VCaP (cell line): ENCODE results near the gene SYNPO2.

Experiments used
- H3K27ac ChIP-seq: fragments of 450-650 bp; 2 replicates; pipeline ENCODE4 v1.5.1; 2017
- TF ChIP-seq, protein P1 (sequence below): fragments of 450-650 bp; conservative IDR thresholded peaks from 2 replicates; pipeline ENCODE4 v1.5.1; 2017; ENCODE audit warnings: mild to moderate bottlenecking, moderate library complexity

SYNPO2 gene

GRCh38 chr4:119098306-119098705, 209.7 kb downstream of the SYNPO2 start:
- no peak overlapping the region for H3K27ac ChIP-seq
- TF ChIP-seq, protein P1, sequence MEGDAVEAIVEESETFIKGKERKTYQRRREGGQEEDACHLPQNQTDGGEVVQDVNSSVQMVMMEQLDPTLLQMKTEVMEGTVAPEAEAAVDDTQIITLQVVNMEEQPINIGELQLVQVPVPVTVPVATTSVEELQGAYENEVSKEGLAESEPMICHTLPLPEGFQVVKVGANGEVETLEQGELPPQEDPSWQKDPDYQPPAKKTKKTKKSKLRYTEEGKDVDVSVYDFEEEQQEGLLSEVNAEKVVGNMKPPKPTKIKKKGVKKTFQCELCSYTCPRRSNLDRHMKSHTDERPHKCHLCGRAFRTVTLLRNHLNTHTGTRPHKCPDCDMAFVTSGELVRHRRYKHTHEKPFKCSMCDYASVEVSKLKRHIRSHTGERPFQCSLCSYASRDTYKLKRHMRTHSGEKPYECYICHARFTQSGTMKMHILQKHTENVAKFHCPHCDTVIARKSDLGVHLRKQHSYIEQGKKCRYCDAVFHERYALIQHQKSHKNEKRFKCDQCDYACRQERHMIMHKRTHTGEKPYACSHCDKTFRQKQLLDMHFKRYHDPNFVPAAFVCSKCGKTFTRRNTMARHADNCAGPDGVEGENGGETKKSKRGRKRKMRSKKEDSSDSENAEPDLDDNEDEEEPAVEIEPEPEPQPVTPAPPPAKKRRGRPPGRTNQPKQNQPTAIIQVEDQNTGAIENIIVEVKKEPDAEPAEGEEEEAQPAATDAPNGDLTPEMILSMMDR, result no peak

- H3K27ac ChIP-seq, result no peak overlapping the region
- TF ChIP-seq, protein P1, result no peak
These were observed 210.7 kb downstream of the SYNPO2 start for GRCh38 chr4:119099227-119099810.

DNA sequence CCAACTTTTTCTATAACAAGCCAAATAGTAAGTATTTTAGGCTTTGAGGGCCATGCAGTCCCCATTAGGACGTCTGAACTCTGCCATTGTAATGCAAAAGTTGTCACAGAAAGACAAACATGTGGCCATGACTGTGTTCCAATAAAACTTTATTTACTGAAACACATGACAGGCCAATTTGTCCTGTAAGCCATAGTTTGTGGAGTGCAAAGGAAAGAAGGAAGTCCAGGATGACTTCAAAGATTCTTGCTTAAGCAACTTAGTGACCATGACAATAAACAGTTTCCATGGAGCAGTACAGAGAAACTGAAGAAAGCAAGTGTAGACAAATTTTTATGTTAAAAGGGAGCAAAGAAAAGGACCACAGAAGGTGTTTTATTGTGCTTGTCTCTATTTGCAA, 212.0 kb downstream of the SYNPO2 start:
- H3K27ac ChIP-seq, result no peak overlapping the region
- TF ChIP-seq, protein P1, result no peak

- TF ChIP-seq, protein P1, result no peak
- H3K27ac ChIP-seq, result no peak overlapping the region
These were observed 214.6 kb downstream of the SYNPO2 start for GRCh38 chr4:119103263-119103662.

DNA sequence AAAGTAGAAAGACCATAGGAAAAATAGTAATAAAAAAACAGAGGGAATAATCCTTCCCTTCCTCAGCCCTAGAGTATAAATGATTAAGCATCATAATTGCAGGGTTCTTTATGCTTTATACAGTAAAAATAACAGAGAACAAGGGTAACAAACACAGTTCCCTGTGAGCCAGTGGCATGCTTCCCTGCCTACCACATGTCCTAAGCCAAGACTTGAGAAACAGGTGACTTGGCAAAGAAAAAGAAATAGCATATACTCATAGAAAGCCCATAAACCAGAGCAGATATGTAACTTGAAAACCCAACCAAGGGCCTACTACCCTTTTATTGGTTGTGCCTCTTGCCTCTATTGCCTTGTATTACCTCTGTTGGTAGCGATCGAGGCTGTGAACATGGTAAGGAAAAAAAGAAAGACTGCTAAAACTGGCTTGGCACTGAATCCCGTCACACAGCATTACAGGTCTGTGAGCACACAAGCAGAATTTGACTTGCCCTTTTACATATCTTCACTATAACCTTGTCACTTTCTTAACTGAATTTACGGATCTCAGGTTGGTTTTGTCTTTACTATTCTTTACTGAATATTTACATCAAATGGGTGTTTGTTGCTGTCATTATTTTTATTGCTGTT, 216.1 kb downstream of the SYNPO2 start:
- H3K27ac ChIP-seq, result no peak overlapping the region

DNA sequence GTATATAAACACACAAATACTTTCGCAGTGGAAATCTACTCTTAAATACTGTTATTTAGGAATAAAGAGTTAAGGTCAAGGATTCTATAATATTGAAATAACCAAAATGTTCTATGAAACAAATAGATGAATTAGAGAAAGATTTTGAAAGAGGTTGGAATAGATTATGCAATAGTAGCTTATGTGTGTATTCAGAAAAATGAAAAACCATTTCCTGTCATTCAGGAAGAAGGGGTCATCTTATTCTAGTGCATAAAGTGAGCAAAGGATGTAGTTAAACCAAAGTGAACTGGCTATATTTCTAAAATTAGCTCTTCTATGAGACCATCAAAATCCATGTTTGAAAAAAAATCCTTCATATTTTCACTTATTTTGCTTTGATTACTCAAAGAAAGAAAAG, 217.0 kb downstream of the SYNPO2 start:
- H3K27ac ChIP-seq, result no peak overlapping the region
- TF ChIP-seq, protein P1, result no peak

More for the DNA sequence above, 216.1 kb downstream of the SYNPO2 start:
- TF ChIP-seq, protein P1, result no peak

DNA sequence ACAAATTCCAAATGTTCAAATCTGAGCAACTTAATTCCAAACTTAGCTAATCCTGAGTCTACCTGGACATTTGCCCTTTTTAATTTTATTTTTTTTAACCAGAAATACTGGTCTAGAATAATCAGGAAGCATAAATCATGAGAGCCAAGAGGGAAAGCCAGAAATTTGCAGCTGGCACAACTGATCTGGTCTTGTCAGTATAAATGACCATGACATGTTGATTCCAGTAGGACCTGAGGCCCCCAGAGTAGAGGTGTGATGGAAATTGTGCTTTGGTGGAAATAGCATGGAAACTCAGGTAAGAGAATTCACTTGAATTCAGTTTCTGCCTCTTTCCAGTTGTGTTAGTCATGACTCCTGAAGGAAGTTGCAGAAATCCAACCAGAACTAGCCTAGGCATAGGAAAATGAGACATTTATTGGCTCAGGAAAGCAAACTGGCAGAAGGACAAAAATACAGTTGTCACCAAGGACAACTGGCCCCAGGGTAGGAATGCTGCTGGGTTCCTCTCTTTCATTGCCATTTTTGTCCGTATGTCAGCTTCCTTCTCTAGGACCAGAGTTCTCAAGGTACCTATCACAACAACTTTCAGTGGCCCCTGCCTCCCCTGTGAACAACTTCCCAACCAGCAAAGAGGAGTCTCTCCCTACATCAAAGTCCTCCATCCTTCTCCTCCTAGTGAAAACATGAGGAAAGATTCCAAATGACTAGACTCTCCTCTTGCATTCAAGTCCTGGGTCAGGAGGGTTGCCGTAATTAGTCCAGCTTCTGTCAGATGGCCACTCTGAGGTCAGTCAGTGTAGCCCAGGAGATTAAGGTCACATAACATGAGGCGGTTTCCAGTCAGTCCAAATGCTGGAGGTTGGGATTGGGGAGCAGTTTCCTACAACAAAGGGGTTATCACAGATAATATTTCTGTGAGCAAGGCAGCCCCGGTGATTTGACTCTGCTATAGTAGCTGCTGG, 217.7 kb downstream of the SYNPO2 start:
- TF ChIP-seq, protein P1, result no peak
- H3K27ac ChIP-seq, result no peak overlapping the region
